ENCODE results near the gene CHRNB2. TPM values are rescaled to one million over a fixed set of nuclear protein-coding genes. Genes with fewer than 3 reads are reported as not detected.

Gene CHRNB2
- total RNA-seq, 1 donor from 2014 or later = not detected

- Histone ChIP-seq H3K36me3 (peaks cover 28% of the 10 kb centered on the region), H3K27me3 (ENCODE audit: low read depth) (no peaks in the 10 kb centered on the region), H3K27ac (replicated peaks) (no peak overlapping the region), H3K4me3 (no peak overlapping the region), H3K9me3 (replicated peaks) (no peaks in the 10 kb centered on the region), H3K4me1 (peaks cover 27% of the 10 kb centered on the region)
- DNase-seq = no peak
- intact Hi-C loops (cut with micrococcal nuclease) = loop anchor here (10.0 kb wide), 1 partner anchor 89 kb away; no protein-coding TSS in a partner anchor
- TF ChIP-seq CTCF (IDR thresholded peaks at IDR 0.05; ENCODE audit: borderline replicate concordance) = no peak
These were observed 8.5 kb downstream of the CHRNB2 start for GRCh38 chr1:154575951-154576566.

- no peak for TF ChIP-seq CTCF (IDR thresholded peaks at IDR 0.05; ENCODE audit: borderline replicate concordance)
- DNase-seq = no peak
- intact Hi-C loops (cut with micrococcal nuclease) = loop anchor here (10.0 kb wide), 1 partner anchor 87 kb away; no protein-coding TSS in a partner anchor
- Histone ChIP-seq H3K4me1 (peaks cover 27% of the 10 kb centered on the region), H3K4me3 (no peak overlapping the region), H3K9me3 (replicated peaks) (no peaks in the 10 kb centered on the region), H3K36me3 (peaks cover 40% of the 10 kb centered on the region), H3K27me3 (ENCODE audit: low read depth) (no peaks in the 10 kb centered on the region), H3K27ac (replicated peaks) (peak overlapping the region; percentile 76)
These were observed 9.9 kb downstream of the CHRNB2 start for GRCh38 chr1:154577346-154578057.

- Histone ChIP-seq H3K4me3 (no peak overlapping the region), H3K27me3 (ENCODE audit: low read depth) (no peaks in the 10 kb centered on the region), H3K36me3 (peaks cover 46% of the 10 kb centered on the region), H3K9me3 (replicated peaks) (no peaks in the 10 kb centered on the region), H3K27ac (replicated peaks) (peak overlapping the region; percentile 76), H3K4me1 (peaks cover 27% of the 10 kb centered on the region)
- TF ChIP-seq CTCF (IDR thresholded peaks at IDR 0.05; ENCODE audit: borderline replicate concordance) = no peak
- intact Hi-C loops (cut with micrococcal nuclease) = loop anchor here (10.0 kb wide), 1 partner anchor 87 kb away; no protein-coding TSS in a partner anchor
- peak; percentile 34 for DNase-seq
These were observed 10.5 kb downstream of the CHRNB2 start for GRCh38 chr1:154578058-154578418.

GRCh38 chr1:154579374-154579773 lies 11.8 kb downstream of the CHRNB2 start:
- Histone ChIP-seq H3K4me1 (peaks cover 40% of the 10 kb centered on the region), H3K27ac (replicated peaks) (peak overlapping the region; percentile 13), H3K36me3 (peaks cover 59% of the 10 kb centered on the region), H3K27me3 (ENCODE audit: low read depth) (no peaks in the 10 kb centered on the region), H3K9me3 (replicated peaks) (no peaks in the 10 kb centered on the region), H3K4me3 (no peak overlapping the region)
- intact Hi-C loops (cut with micrococcal nuclease) = loop anchor here (10.0 kb wide), 1 partner anchor 85 kb away; no protein-coding TSS in a partner anchor
- TF ChIP-seq CTCF (IDR thresholded peaks at IDR 0.05; ENCODE audit: borderline replicate concordance) = no peak
- DNase-seq = no peak

- H3K27ac ChIP-seq (replicated peaks) = no peak overlapping the region
- peaks cover 83% of the 10 kb centered on the region for H3K36me3 ChIP-seq
- no peaks in the 10 kb centered on the region for H3K27me3 ChIP-seq (ENCODE audit: low read depth)
- no peak overlapping the region for H3K4me3 ChIP-seq
- H3K9me3 ChIP-seq (replicated peaks) = no peaks in the 10 kb centered on the region
- no peak for DNase-seq
- intact Hi-C loops (cut with micrococcal nuclease) = no loop called here
- no peak for TF ChIP-seq CTCF (IDR thresholded peaks at IDR 0.05; ENCODE audit: borderline replicate concordance)
- H3K4me1 ChIP-seq = peaks cover 41% of the 10 kb centered on the region
These were observed 14.2 kb downstream of the CHRNB2 start for GRCh38 chr1:154581766-154582165.
